GM12892 (cell line): ENCODE results near the gene PPP3CA.

ENCODE experiments used
- POLR2A ChIP-seq: IDR thresholded peaks from 2 replicates; pipeline ENCODE4 v1.6.1; 2011; ENCODE audit warnings: low read depth, low read length, control low read depth
- POLR2AphosphoS5 ChIP-seq: IDR thresholded peaks from 2 replicates; pipeline ENCODE4 v1.6.1; 2011; ENCODE audit warnings: low read depth, low read length, control low read depth
- TAF1 ChIP-seq: IDR thresholded peaks from 2 replicates; pipeline ENCODE4 v1.6.1; 2011; ENCODE audit warnings: low read depth, mild to moderate bottlenecking, control low read depth, low read length, borderline replicate concordance

- TF ChIP-seq POLR2A (no peak), TAF1 (no peak), POLR2AphosphoS5 (no peak)
Measured at GRCh38 chr4:101158134-101158482, 189.2 kb downstream of the PPP3CA start.
